ENCODE measurements around the gene SPRR2E.

DNA sequence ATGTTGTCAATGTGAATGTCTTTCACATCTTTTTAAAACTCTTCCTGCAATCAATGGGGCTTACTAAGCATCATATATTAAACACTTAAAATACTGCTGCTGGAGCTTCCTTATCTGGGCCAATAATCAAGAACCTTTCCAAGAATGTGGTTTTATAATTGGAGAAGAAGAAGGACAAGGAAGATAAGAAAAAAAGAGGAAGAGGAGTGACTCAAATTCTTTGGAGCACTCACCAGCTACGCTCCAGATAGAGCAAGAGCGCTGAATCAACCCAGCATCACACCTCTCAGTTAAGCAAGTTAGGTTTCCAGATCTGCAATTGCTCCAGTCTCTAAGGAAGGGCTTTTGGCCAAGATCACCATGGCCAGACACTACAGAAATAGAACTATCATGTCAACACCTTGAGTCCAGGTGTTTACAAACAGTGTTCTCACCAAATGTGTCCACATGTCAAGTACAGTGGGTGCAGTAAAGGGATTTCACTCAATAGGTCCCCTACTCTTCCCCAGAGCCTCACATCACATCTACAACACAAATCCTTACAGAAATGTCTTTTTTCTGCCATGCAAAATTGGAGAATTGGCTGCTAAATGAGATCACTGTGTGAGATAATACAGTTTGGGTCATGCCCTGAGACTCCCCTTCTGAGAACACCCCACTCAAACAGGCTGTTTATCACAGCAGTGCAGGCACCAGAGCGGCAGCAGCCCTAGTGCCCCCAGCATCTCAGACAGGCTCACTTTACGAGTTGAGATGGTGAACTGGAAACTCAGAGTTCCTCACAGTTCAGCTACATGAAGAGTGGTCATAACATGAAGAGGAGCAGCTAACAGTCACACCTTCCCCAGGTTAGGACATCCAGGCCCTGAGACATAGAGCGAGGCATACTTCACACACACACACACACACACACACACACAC lies 21.3 kb downstream of the SPRR2E start:
- TF ChIP-seq, protein P1, sequence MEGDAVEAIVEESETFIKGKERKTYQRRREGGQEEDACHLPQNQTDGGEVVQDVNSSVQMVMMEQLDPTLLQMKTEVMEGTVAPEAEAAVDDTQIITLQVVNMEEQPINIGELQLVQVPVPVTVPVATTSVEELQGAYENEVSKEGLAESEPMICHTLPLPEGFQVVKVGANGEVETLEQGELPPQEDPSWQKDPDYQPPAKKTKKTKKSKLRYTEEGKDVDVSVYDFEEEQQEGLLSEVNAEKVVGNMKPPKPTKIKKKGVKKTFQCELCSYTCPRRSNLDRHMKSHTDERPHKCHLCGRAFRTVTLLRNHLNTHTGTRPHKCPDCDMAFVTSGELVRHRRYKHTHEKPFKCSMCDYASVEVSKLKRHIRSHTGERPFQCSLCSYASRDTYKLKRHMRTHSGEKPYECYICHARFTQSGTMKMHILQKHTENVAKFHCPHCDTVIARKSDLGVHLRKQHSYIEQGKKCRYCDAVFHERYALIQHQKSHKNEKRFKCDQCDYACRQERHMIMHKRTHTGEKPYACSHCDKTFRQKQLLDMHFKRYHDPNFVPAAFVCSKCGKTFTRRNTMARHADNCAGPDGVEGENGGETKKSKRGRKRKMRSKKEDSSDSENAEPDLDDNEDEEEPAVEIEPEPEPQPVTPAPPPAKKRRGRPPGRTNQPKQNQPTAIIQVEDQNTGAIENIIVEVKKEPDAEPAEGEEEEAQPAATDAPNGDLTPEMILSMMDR (conservative IDR thresholded peaks at IDR 0.05; ENCODE audit: low read length): no peak
- no peak for TF ChIP-seq EZH2phosphoT487 (IDR thresholded peaks at IDR 0.05; ENCODE audit: borderline replicate concordance, low read depth, low read length)
